HEK293 (cell line): ENCODE results near the gene DOK5.

ENCODE experiments used
- CTCF ChIA-PET: fragments of 350-600 bp; formaldehyde crosslinking; extraction: SDS; loops from one replicate; lab custom pipeline; 2021; ENCODE audit warnings: antibody characterized with exemption; lab: Yijun Ruan, JAX
- POLR2A ChIA-PET: fragments of 300-600 bp; formaldehyde crosslinking; extraction: SDS; loops from one replicate; lab custom pipeline; 2020; ENCODE audit warnings: antibody characterized with exemption, inconsistent platforms; lab: Yijun Ruan, JAX
- H3K27ac ChIP-seq: fragments of 200-500 bp; sonication (Bioruptor generic); 2 replicates; pipeline ENCODE4 v1.5.1; 2014; ENCODE audit warnings: low read depth, low read length, control low read depth, inconsistent platforms; ENCODE audit errors: extremely low read depth
- H3K36me3 ChIP-seq, 2 experiments: fragments of 200-500 bp in 1 of 2; sonication (Bioruptor generic) in 1 of 2; 1 replicate in 1 of 2; 2 replicates in 1 of 2; pipeline ENCODE4 v1.5.1; 2014 to 2017; ENCODE audit warnings: inconsistent platforms in 2 of 2, low read length in 2 of 2; ENCODE audit not compliant: control insufficient read depth in 2 of 2, insufficient read depth in 1 of 2
- H3K4me1 ChIP-seq: fragments of 200-500 bp; sonication (Bioruptor generic); 2 replicates; pipeline ENCODE4 v1.5.1; 2014; ENCODE audit warnings: mild to moderate bottlenecking, low read length, inconsistent platforms; ENCODE audit not compliant: control insufficient read depth, insufficient read depth
- H3K4me3 ChIP-seq: 2 replicates; pipeline ENCODE4 v1.5.1; 2011; ENCODE audit warnings: low read depth, mild to moderate bottlenecking, control low read depth, low read length, moderate library complexity
- H3K9me3 ChIP-seq: fragments of 200-500 bp; sonication (Bioruptor generic); 2 replicates; pipeline ENCODE4 v1.5.1; 2014; ENCODE audit warnings: low read depth, low read length, inconsistent platforms; ENCODE audit not compliant: control insufficient read depth, insufficient read depth
- BCL11A ChIP-seq: fragments of 450-650 bp; formaldehyde crosslinking; IDR thresholded peaks from 2 replicates; pipeline ENCODE4 v1.5.1; 2016; ENCODE audit warnings: low read depth, missing biosample characterization, missing genetic modification characterization
- GFI1B ChIP-seq: fragments of 450-650 bp; formaldehyde crosslinking; IDR thresholded peaks from 2 replicates; pipeline ENCODE4 v1.5.1; 2016; ENCODE audit warnings: missing biosample characterization, missing genetic modification characterization
- INSM2 ChIP-seq: fragments of 450-650 bp; formaldehyde crosslinking; IDR thresholded peaks from 2 replicates; pipeline ENCODE4 v1.5.1; 2016; ENCODE audit warnings: missing biosample characterization, missing genetic modification characterization
- SETDB1 ChIP-seq: IDR thresholded peaks from one replicate; pipeline ENCODE4 v1.6.1; 2017; ENCODE audit warnings: mild to moderate bottlenecking, low read length, moderate library complexity, mixed read lengths; ENCODE audit not compliant: insufficient read length
- SP3 ChIP-seq: fragments of 450-650 bp; formaldehyde crosslinking; IDR thresholded peaks from 2 replicates; pipeline ENCODE4 v1.5.1; 2016; ENCODE audit warnings: missing biosample characterization, missing genetic modification characterization
- ZBTB17 ChIP-seq: fragments of 450-650 bp; formaldehyde crosslinking; IDR thresholded peaks from 2 replicates; pipeline ENCODE4 v1.5.1; 2016; ENCODE audit warnings: missing biosample characterization, missing genetic modification characterization
- ZBTB21 ChIP-seq: fragments of 450-650 bp; formaldehyde crosslinking; IDR thresholded peaks from 2 replicates; pipeline ENCODE4 v1.5.1; 2017; ENCODE audit warnings: missing biosample characterization, missing genetic modification characterization
- ZBTB7A ChIP-seq: fragments of 450-650 bp; formaldehyde crosslinking; IDR thresholded peaks from 2 replicates; pipeline ENCODE4 v1.5.1; 2016; ENCODE audit warnings: low read depth, missing biosample characterization, missing genetic modification characterization
- ZFHX2 ChIP-seq: fragments of 450-650 bp; formaldehyde crosslinking; conservative IDR thresholded peaks from 2 replicates; pipeline ENCODE4 v1.5.1; 2016; ENCODE audit warnings: missing biosample characterization, missing genetic modification characterization
- ZFP3 ChIP-seq: fragments of 450-650 bp; formaldehyde crosslinking; IDR thresholded peaks from 2 replicates; pipeline ENCODE4 v1.5.1; 2016; ENCODE audit warnings: low read depth, missing biosample characterization, missing genetic modification characterization
- ZNF223 ChIP-seq: fragments of 450-650 bp; formaldehyde crosslinking; IDR thresholded peaks from 2 replicates; pipeline ENCODE4 v1.5.1; 2016; ENCODE audit warnings: missing biosample characterization, missing genetic modification characterization
- ZNF544 ChIP-seq: fragments of 450-650 bp; formaldehyde crosslinking; IDR thresholded peaks from 2 replicates; pipeline ENCODE4 v1.5.0; 2017; ENCODE audit warnings: missing biosample characterization, missing genetic modification characterization
- ZNF548 ChIP-seq: fragments of 450-650 bp; formaldehyde crosslinking; IDR thresholded peaks from 2 replicates; pipeline ENCODE4 v1.5.1; 2016; ENCODE audit warnings: missing biosample characterization, missing genetic modification characterization
- ZNF549 ChIP-seq: fragments of 450-650 bp; IDR thresholded peaks from 2 replicates; pipeline ENCODE4 v1.5.1; 2018; ENCODE audit warnings: missing biosample characterization, missing genetic modification characterization, mild to moderate bottlenecking, inconsistent platforms, moderate library complexity
- ZSCAN30 ChIP-seq: fragments of 450-650 bp; IDR thresholded peaks from 2 replicates; pipeline ENCODE4 v1.5.1; 2018; ENCODE audit warnings: missing biosample characterization, mild to moderate bottlenecking, missing genetic modification characterization, moderate library complexity
- TF ChIP-seq, protein P1 (sequence below): fragments of 450-650 bp; formaldehyde crosslinking; IDR thresholded peaks from 2 replicates; pipeline ENCODE4 v1.5.1; 2016; ENCODE audit warnings: missing biosample characterization, missing genetic modification characterization

Gene DOK5

GRCh38 chr20:54543369-54543768, 68.0 kb downstream of the DOK5 start:
- no peaks in the 10 kb centered on the region for H3K36me3 ChIP-seq
- H3K4me1 ChIP-seq, result no peaks in the 10 kb centered on the region
- ChIA-PET POLR2A (no interaction called here), CTCF (interaction anchor here (0.6 kb wide), 1 partner anchor 60 kb away, joined by 5 read pairs; no protein-coding TSS in a partner anchor)
- no peaks in the 10 kb centered on the region for H3K9me3 ChIP-seq
- H3K4me3 ChIP-seq, result no peak overlapping the region
- H3K27ac ChIP-seq, result no peak overlapping the region
- TF ChIP-seq SP3 (tag by site-specific recombination), result no peak
- no peak for TF ChIP-seq ZNF548 (tag by site-specific recombination)

GRCh38 chr20:54545676-54546358, 70.4 kb downstream of the DOK5 start:
- ChIA-PET POLR2A (no interaction called here), CTCF (no interaction called here)
- TF ChIP-seq ZNF223 (tag by site-specific recombination) (no peak), ZNF544 (tag by site-specific recombination) (no peak), ZFP3 (tag by site-specific recombination) (no peak), BCL11A (tag by site-specific recombination) (no peak), SETDB1 (no peak)
- no peaks in the 10 kb centered on the region for H3K9me3 ChIP-seq
- no peak overlapping the region for H3K27ac ChIP-seq
- H3K4me1 ChIP-seq, result no peaks in the 10 kb centered on the region
- no peak overlapping the region for H3K4me3 ChIP-seq
- no peaks in the 10 kb centered on the region for H3K36me3 ChIP-seq

DNA sequence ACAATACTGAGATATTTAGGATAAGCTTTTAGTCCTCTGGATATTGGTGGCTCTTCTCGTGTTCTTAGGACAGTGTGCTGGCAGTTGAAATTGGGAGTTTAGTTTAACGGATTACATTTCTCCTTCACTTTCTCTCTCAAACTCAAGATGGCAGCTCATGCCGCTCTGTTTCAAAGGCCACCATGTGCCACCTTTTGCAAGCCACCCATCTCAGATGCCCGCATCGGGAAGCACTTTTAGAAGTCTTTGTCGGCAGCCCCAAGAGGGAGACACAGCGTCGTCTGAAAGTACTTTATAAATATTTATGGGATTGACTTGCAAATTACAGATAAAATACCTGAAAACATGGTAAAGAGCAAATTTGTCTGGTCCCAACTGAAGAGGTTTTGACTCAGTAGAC, 73.5 kb downstream of the DOK5 start:
- H3K4me3 ChIP-seq, result no peak overlapping the region
- TF ChIP-seq INSM2 (no peak), ZNF549 (tag by site-specific recombination) (no peak), GFI1B (tag by site-specific recombination) (no peak)
- H3K27ac ChIP-seq, result no peak overlapping the region
- no peaks in the 10 kb centered on the region for H3K36me3 ChIP-seq
- ChIA-PET CTCF (no interaction called here), POLR2A (no interaction called here)
- H3K9me3 ChIP-seq, result no peaks in the 10 kb centered on the region
- H3K4me1 ChIP-seq, result no peaks in the 10 kb centered on the region

DNA sequence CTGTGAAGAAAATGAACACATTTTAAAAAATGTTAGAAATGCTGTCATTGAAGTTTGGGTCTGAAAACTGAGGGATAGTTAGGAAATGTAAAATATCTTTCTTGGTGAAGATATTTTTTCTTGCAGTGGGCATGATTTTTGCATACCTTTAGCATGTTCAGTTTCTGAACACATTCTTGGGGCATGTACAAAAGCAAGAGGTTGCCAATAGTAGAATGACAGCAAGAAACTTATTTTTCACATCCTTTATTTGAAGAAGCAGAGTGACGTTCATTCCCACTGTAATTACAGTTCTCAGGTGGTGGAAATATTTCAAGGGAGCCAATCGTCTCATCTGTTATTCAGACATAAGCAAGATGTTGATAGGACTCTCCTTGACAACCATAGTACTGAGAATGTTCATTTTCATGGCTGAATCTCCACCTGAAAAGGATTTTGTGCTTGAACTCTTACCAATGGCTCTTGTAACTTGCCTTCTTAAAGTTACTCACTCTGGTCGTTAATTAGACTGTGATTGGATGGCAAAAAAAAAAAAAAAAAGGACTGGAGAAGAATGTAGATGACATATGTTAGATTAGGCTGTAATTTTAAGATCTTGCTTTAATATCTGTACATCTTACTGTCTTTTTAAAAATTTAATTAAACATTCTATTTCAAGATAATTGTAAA, 74.4 kb downstream of the DOK5 start:
- Histone ChIP-seq H3K4me1 (no peaks in the 10 kb centered on the region), H3K27ac (no peak overlapping the region), H3K4me3 (no peak overlapping the region), H3K36me3 (no peaks in the 10 kb centered on the region), H3K9me3 (no peaks in the 10 kb centered on the region)
- ChIA-PET POLR2A (no interaction called here), CTCF (no interaction called here)
- TF ChIP-seq ZBTB7A (tag by site-specific recombination) (no peak), ZBTB21 (tag by site-specific recombination) (no peak), ZSCAN30 (tag by site-specific recombination) (no peak), ZFHX2 (tag by site-specific recombination) (no peak), ZBTB17 (tag by site-specific recombination) (no peak)
- TF ChIP-seq, protein P1, sequence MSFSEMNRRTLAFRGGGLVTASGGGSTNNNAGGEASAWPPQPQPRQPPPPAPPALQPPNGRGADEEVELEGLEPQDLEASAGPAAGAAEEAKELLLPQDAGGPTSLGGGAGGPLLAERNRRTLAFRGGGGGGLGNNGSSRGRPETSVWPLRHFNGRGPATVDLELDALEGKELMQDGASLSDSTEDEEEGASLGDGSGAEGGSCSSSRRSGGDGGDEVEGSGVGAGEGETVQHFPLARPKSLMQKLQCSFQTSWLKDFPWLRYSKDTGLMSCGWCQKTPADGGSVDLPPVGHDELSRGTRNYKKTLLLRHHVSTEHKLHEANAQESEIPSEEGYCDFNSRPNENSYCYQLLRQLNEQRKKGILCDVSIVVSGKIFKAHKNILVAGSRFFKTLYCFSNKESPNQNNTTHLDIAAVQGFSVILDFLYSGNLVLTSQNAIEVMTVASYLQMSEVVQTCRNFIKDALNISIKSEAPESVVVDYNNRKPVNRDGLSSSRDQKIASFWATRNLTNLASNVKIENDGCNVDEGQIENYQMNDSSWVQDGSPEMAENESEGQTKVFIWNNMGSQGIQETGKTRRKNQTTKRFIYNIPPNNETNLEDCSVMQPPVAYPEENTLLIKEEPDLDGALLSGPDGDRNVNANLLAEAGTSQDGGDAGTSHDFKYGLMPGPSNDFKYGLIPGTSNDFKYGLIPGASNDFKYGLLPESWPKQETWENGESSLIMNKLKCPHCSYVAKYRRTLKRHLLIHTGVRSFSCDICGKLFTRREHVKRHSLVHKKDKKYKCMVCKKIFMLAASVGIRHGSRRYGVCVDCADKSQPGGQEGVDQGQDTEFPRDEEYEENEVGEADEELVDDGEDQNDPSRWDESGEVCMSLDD, result no peak
